HCT116 (cell line): ENCODE results near the gene SERTAD2. TPM values are rescaled to one million over a fixed set of nuclear protein-coding genes. Genes with fewer than 3 reads are reported as not detected.

Source experiments
- ATAC-seq: fragments of 200-7000 bp; cut with Tn5 transposase; 2 replicates; pipeline ENCODE4 v1.9.1; 2020; ENCODE audit warnings: mild to moderate bottlenecking, moderate library complexity
- BruUV-seq: library from RNA; stranded (reverse); fragments of 400-500 nt; replicated peaks from 2 replicates; lab custom pipeline; 2021; lab: Mats Ljungman, UMichigan
- CTCF ChIA-PET: fragments of 300-600 bp; sonication (Branson Sonifier 250); formaldehyde crosslinking; loops from one replicate; lab custom pipeline; 2021; ENCODE audit warnings: antibody characterized with exemption; lab: Charles Lee
- POLR2A ChIA-PET: fragments of 300-600, 350-600 bp; sonication (Branson Sonifier 250); formaldehyde crosslinking; loops from one replicate; lab custom pipeline; 2021; ENCODE audit warnings: antibody characterized with exemption; lab: Charles Lee
- RAD21 ChIA-PET, 2 experiments: fragments of 300-600 bp; sonication (Branson Sonifier 250); formaldehyde crosslinking; loops; one replicate each; lab custom pipeline; 2023; ENCODE audit warnings: low total read pairs in 2 of 2; ENCODE audit not compliant: uncharacterized antibody in 2 of 2, unreplicated experiment in 2 of 2, low non-redundant PET in 1 of 2; lab: Charles Lee
- DNase-seq: peaks from one replicate; pipeline ENCODE4 v3.0.0-alpha.2; 2010; ENCODE audit warnings: low read depth, low spot score
- H2AFZ ChIP-seq: fragments of 200-600 bp; shearing (Covaris generic), sonication (generic); 2 replicates; pipeline ENCODE4 v1.6.1; 2017; ENCODE audit warnings: low read depth, mixed run types, mixed read lengths, antibody characterized with exemption, low read length; ENCODE audit not compliant: poor library complexity, severe bottlenecking
- H3K27ac ChIP-seq: 2 replicates; pipeline ENCODE4 v1.5.1; 2012; ENCODE audit warnings: low read depth, low read length
- H3K27me3 ChIP-seq: fragments of 200-600 bp; sonication (generic); 2 replicates; pipeline ENCODE4 v1.6.1; 2016; ENCODE audit warnings: mixed run types, low read length, mixed read lengths; ENCODE audit not compliant: insufficient read depth
- H3K36me3 ChIP-seq, 2 experiments: fragments of 200-500 bp in 1 of 2; fragments of 200-600 bp in 1 of 2; sonication (Bioruptor generic) in 1 of 2; sonication (generic) in 1 of 2; 2 replicates each; pipeline versions ENCODE4 v1.5.1 to v1.6.1; 2014 to 2016; ENCODE audit warnings: low read length in 2 of 2, inconsistent platforms in 1 of 2, mixed read lengths in 1 of 2, mixed run types in 1 of 2; ENCODE audit not compliant: insufficient read depth in 2 of 2, control insufficient read depth in 1 of 2
- H3K4me1 ChIP-seq, 2 experiments: fragments of 200-600 bp in 1 of 2; sonication (generic) in 1 of 2; 2 replicates each; pipeline versions ENCODE4 v1.5.1 to v1.6.1; 2012 to 2017; ENCODE audit warnings: low read length in 2 of 2, inconsistent platforms in 1 of 2, mild to moderate bottlenecking in 1 of 2, mixed read lengths in 1 of 2, mixed run types in 1 of 2, moderate library complexity in 1 of 2; ENCODE audit not compliant: insufficient read depth in 2 of 2, control insufficient read depth in 1 of 2
- H3K4me2 ChIP-seq: fragments of 200-600 bp; sonication (generic); 2 replicates; pipeline ENCODE4 v1.6.1; 2017; ENCODE audit warnings: mixed run types, low read length, mixed read lengths
- H3K4me3 ChIP-seq, 2 experiments: fragments of 200-600 bp in 1 of 2; sonication (generic) in 1 of 2; replicated peaks in 1 of 2; 2 replicates each; pipeline ENCODE4 v1.5.1; 2011 to 2016; ENCODE audit warnings: low read length in 2 of 2, control low read depth in 1 of 2, low read depth in 1 of 2, mild to moderate bottlenecking in 1 of 2, mixed read lengths in 1 of 2, mixed run types in 1 of 2
- H3K79me2 ChIP-seq: fragments of 200-600 bp; sonication (generic); 2 replicates; pipeline ENCODE4 v1.6.1; 2017; ENCODE audit warnings: mild to moderate bottlenecking, mixed run types, low read length, moderate library complexity, mixed read lengths; ENCODE audit not compliant: insufficient read depth
- H3K9ac ChIP-seq: fragments of 200-600 bp; sonication (generic); 2 replicates; pipeline ENCODE4 v1.6.1; 2016; ENCODE audit warnings: low read length, mixed read lengths
- H3K9me2 ChIP-seq: fragments of 200-600 bp; sonication (generic), shearing (Covaris generic); 2 replicates; pipeline ENCODE4 v1.6.1; 2017; ENCODE audit warnings: mixed run types, mild to moderate bottlenecking, moderate library complexity; ENCODE audit not compliant: insufficient read depth
- H3K9me3 ChIP-seq, 2 experiments: fragments of 200-500 bp in 1 of 2; fragments of 200-600 bp in 1 of 2; sonication (Bioruptor generic) in 1 of 2; sonication (generic) in 1 of 2; 2 replicates each; pipeline ENCODE4 v1.6.1; 2014 to 2017; ENCODE audit warnings: low read length in 2 of 2, mixed read lengths in 2 of 2, inconsistent platforms in 1 of 2, low read depth in 1 of 2, mild to moderate bottlenecking in 1 of 2, mixed run types in 1 of 2, moderate library complexity in 1 of 2; ENCODE audit not compliant: control insufficient read depth in 1 of 2, insufficient read depth in 1 of 2
- H4K20me1 ChIP-seq: fragments of 200-600 bp; sonication (generic), shearing (Covaris generic); 2 replicates; pipeline ENCODE4 v1.6.1; 2017; ENCODE audit warnings: mixed run types, mild to moderate bottlenecking, moderate library complexity; ENCODE audit not compliant: insufficient read depth
- CBX3 ChIP-seq: IDR thresholded peaks from 2 replicates; pipeline ENCODE4 v1.6.1; 2012; ENCODE audit warnings: low read depth
- CEBPB ChIP-seq: IDR thresholded peaks from 2 replicates; pipeline ENCODE4 v1.6.1; 2012; ENCODE audit warnings: low read depth
- ELF1 ChIP-seq: IDR thresholded peaks from 2 replicates; pipeline ENCODE4 v1.6.1; 2012; ENCODE audit warnings: low read depth, borderline replicate concordance
- JUND ChIP-seq: IDR thresholded peaks from 2 replicates; pipeline ENCODE4 v1.6.1; 2012
- POLR2AphosphoS5 ChIP-seq: IDR thresholded peaks from 2 replicates; pipeline ENCODE4 v1.6.1; 2011; ENCODE audit warnings: mild to moderate bottlenecking, low read depth, low read length, moderate library complexity
- REST ChIP-seq: IDR thresholded peaks from 2 replicates; pipeline ENCODE4 v1.6.1; 2012; ENCODE audit warnings: low read depth
- SP1 ChIP-seq: IDR thresholded peaks from 2 replicates; pipeline ENCODE4 v1.6.1; 2012; ENCODE audit warnings: low read depth
- intact Hi-C: fragments of 100-400 bp; cut with micrococcal nuclease; formaldehyde crosslinking; loops from 2 replicates; pipeline ENCODE4 v1.10.0; 2022
- total RNA-seq: library from RNA; stranded (reverse); gene quantifications from one replicate; pipeline ENCODE4 v1.2.1, GENCODE V29; 2021; ENCODE audit not compliant: unreplicated experiment

The SERTAD2 gene
- total RNA-seq, 1 experiment from 2014 or later, result 80.1 TPM

GRCh38 chr2:64591188-64591587 is 62.5 kb downstream of the SERTAD2 start:
- Histone ChIP-seq H3K4me2 (no peak overlapping the region), H2AFZ (no peak overlapping the region), H3K36me3 (peaks cover 0 to 10% of the 10 kb centered on the region in 2 experiments; a peak in 3 of 4 replicates), H3K27me3 (no peaks in the 10 kb centered on the region), H3K79me2 (no peaks in the 10 kb centered on the region), H3K9ac (no peak overlapping the region), H3K4me1 (no peaks in the 10 kb centered on the region; a peak in 1 of 4 replicates), H4K20me1 (no peaks in the 10 kb centered on the region), H3K9me2 (no peaks in the 10 kb centered on the region), H3K27ac (no peak overlapping the region), H3K9me3 (no peaks in the 10 kb centered on the region), H3K4me3 (no peak overlapping the region)
- BruUV-seq, result no TSS peak
- CTCF ChIA-PET, result no interaction called here
- TF ChIP-seq JUND, result no peak
- TF ChIP-seq ELF1, result no peak
- no peak for TF ChIP-seq POLR2AphosphoS5
- TF ChIP-seq CEBPB, result no peak
- TF ChIP-seq REST, result no peak
- no peak for TF ChIP-seq CBX3
- no peak for TF ChIP-seq SP1
- no peak for DNase-seq
- intact Hi-C loops, result no loop called here
- POLR2A ChIA-PET, result no interaction called here
- ATAC-seq, result no peak
- RAD21 ChIA-PET, result no interaction called here
